Nephron (organoid): Measurements from ENCODE around the gene LHFPL2.

Experiments used
- H3K27ac Mint-ChIP-seq, 3 experiments: 2 replicates each; pipeline ENCODE4 v1.8.0; 2020; ENCODE audit warnings: mixed read lengths in 3 of 3, mild to moderate bottlenecking in 2 of 3, moderate library complexity in 1 of 3
- H3K27me3 Mint-ChIP-seq: 2 replicates; pipeline ENCODE4 v1.8.0; 2021; ENCODE audit warnings: low read depth, mild to moderate bottlenecking, moderate library complexity, mixed read lengths
- H3K36me3 Mint-ChIP-seq: 2 replicates; pipeline ENCODE4 v1.8.0; 2020; ENCODE audit warnings: low read depth, mixed read lengths
- H3K4me1 Mint-ChIP-seq: 2 replicates; pipeline ENCODE4 v1.8.0; 2020; ENCODE audit warnings: mixed read lengths
- H3K4me3 Mint-ChIP-seq, 3 experiments: 2 replicates each; pipeline ENCODE4 v1.8.0; 2020; ENCODE audit warnings: mild to moderate bottlenecking in 3 of 3, mixed read lengths in 3 of 3, moderate library complexity in 2 of 3
- H3K9me3 Mint-ChIP-seq: 2 replicates; pipeline ENCODE4 v1.8.0; 2020; ENCODE audit warnings: mixed read lengths
- TF ChIP-seq, protein P1 (sequence below), 3 experiments: fragments of 200-600 bp; sonication (generic); IDR thresholded peaks; one replicate each; pipeline ENCODE4 v1.5.0; 2021; ENCODE audit warnings: antibody characterized with exemption in 3 of 3; ENCODE audit not compliant: unreplicated experiment in 3 of 3

LHFPL2 gene

DNA sequence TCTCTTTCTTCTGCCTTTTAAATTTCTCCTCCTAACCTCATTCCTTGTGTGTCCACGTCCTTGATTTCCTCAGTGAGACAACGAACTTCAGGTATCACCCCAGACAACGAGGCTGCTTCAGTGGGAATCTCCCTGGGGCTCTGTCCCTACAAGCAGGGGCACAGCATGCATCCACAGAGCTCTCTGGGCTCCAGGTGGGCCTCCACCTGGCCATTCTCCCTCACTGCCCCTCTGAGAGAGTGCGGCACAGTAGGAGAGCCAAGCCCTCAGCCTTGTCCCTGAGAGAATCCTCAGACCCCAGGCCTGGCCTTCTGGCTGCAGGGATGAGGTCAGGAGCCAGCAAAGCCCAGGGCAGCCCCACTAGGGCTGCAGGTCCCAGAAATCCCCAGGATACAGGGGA, 105.3 kb downstream of the LHFPL2 start:
- Mint-ChIP-seq H3K4me1 (peaks cover 90% of the 10 kb centered on the region), H3K27ac (peak overlapping the region; percentile 5 to 98 (median 94)), H3K36me3 (peaks cover 11% of the 10 kb centered on the region), H3K4me3 (peak overlapping the region in 1 of 3 experiments; percentile 37), H3K9me3 (no peaks in the 10 kb centered on the region), H3K27me3 (no peaks in the 10 kb centered on the region)
- TF ChIP-seq, protein P1, sequence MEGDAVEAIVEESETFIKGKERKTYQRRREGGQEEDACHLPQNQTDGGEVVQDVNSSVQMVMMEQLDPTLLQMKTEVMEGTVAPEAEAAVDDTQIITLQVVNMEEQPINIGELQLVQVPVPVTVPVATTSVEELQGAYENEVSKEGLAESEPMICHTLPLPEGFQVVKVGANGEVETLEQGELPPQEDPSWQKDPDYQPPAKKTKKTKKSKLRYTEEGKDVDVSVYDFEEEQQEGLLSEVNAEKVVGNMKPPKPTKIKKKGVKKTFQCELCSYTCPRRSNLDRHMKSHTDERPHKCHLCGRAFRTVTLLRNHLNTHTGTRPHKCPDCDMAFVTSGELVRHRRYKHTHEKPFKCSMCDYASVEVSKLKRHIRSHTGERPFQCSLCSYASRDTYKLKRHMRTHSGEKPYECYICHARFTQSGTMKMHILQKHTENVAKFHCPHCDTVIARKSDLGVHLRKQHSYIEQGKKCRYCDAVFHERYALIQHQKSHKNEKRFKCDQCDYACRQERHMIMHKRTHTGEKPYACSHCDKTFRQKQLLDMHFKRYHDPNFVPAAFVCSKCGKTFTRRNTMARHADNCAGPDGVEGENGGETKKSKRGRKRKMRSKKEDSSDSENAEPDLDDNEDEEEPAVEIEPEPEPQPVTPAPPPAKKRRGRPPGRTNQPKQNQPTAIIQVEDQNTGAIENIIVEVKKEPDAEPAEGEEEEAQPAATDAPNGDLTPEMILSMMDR (IDR thresholded peaks at IDR 0.05; ENCODE audit: unreplicated experiment in 3 of 3): no peak

DNA sequence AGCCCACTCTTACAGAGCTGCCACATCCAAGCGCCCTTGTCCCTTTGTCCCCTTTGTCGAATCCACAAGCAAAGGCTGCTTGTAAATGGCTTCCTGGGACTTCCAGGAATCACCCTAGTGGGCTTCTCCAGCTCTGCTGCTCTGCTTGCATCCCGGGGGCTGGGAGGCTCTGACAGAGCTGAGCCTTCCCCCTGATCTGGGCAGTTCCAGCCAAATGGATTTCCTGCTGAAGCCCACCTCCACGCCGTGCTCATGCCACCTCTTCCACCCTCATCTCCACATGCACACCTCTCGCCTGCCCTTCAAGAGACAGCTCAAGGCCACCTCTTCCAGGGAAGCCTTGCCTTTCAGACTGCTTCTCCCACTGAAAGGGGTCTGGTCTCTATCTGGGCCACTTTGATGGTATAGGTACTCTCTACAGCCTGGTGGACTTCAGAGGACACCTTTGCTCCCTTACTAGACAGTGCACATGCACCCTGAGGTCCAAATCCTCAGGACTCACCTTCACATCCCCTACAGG, 106.2 kb downstream of the LHFPL2 start:
- Mint-ChIP-seq H3K4me3 (peak overlapping the region in 2 of 3 experiments; percentile 36 to 37), H3K36me3 (peaks cover 8% of the 10 kb centered on the region), H3K27ac (peak overlapping the region; percentile 91 to 98 (median 94)), H3K27me3 (no peaks in the 10 kb centered on the region), H3K9me3 (no peaks in the 10 kb centered on the region), H3K4me1 (peaks cover 89% of the 10 kb centered on the region)
- TF ChIP-seq, protein P1 (IDR thresholded peaks at IDR 0.05; ENCODE audit: unreplicated experiment in 3 of 3): no peak

DNA sequence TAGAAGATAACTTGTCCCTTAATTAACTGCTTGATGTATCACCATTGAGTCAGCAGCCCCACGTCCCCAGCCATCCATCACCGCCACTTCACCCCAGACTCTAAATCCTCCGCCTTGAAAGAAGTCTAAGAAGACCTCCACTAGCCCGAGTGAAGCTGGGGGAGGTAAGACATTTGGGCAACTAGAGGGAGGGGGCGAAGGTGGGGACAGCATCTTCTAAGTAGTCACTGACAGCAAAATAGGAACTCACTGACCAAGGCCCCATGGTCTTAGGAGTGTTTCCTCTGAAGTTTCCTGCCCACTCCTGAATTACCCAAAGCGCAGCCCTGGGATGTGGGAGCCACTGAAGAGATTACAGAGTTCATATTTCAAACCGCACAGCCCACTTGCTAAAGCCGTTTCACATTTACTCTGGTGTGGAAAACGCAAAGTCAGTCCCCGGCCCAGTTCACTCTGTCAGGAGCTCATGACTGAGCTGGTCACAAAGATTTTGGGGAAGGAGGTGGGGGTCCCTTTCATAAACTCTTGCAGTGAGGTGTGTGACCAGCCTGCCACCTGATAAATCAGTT, 107.4 kb downstream of the LHFPL2 start:
- Mint-ChIP-seq H3K4me3 (peak overlapping the region in 2 of 3 experiments; percentile 14 to 56), H3K36me3 (peaks cover 5% of the 10 kb centered on the region), H3K27ac (peak overlapping the region; percentile 91 to 98 (median 94)), H3K4me1 (peaks cover 92% of the 10 kb centered on the region), H3K9me3 (no peaks in the 10 kb centered on the region), H3K27me3 (no peaks in the 10 kb centered on the region)
- TF ChIP-seq, protein P1 (IDR thresholded peaks at IDR 0.05; ENCODE audit: unreplicated experiment in 3 of 3): no peak

DNA sequence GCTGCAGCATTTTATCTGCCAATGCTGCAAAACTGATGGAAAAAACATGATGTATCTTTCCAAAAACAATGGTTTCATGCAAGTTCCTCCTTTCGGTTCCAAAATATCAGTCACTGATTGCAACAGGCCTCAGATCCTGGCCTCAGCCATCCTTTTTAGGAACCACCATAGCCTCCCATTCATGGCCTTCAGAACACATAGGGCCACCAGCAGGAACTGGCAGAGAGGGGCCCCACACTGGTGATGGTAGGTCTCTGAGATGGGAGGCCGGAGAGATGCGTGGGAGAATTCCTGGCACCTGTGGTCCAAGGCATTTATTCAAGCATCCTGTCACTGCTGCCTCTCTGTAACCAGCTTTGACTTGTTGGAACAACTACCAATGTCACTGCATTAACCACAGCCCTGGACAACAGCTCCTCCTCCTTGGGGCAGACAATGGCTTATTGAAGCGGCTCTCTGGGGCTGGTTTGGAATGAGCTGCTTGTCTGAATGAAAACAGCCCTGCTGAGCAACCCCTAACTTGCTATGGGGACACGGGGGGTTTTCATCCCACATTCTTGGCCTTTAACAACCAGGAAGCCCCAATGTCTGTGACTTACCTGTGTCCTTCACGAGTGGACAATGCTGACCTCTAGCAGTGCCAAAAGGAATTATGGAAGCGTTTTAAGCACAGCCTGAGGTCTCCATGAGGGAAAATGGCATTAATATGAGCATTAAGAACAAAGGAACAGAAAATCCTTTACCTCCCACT, 108.1 kb downstream of the LHFPL2 start:
- peak overlapping the region; percentile 91 to 98 (median 94) for H3K27ac Mint-ChIP-seq
- peaks cover 86% of the 10 kb centered on the region for H3K4me1 Mint-ChIP-seq
- no peaks in the 10 kb centered on the region for H3K9me3 Mint-ChIP-seq
- peaks cover 5% of the 10 kb centered on the region for H3K36me3 Mint-ChIP-seq
- TF ChIP-seq, protein P1 (IDR thresholded peaks at IDR 0.05; ENCODE audit: unreplicated experiment in 3 of 3): no peak
- peak overlapping the region in 2 of 3 experiments; percentile 14 to 56 for H3K4me3 Mint-ChIP-seq
- H3K27me3 Mint-ChIP-seq: no peaks in the 10 kb centered on the region

DNA sequence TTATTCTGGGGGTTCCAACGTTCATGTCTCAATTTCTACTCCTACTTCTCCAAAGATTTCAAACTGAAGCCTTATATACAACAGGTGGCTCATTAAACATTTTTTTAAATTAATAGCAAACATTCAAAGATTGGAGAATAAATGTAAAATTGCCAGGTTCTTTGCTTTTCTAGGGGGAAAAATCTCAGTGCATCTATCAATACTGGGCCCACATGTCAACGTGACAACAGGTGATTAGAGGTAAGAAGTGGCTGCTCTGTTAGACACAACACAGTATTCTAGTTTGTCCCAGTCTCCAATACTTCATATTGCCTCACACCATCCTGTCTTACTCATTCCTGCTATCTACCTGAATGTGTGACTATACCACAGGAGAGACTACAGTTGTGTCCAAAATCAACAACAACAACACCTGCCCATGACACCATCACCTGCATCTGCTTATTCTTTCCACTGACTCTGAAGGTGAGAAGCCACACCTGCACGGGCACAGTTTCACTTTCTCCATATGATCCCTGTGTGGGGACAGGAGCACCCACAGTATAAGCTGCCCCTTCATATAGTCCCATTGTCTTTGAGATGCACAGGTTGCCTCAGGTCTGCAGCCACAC, 110.2 kb downstream of the LHFPL2 start:
- Mint-ChIP-seq H3K9me3 (no peaks in the 10 kb centered on the region), H3K4me3 (no peak overlapping the region), H3K27me3 (no peaks in the 10 kb centered on the region), H3K4me1 (peaks cover 81% of the 10 kb centered on the region), H3K27ac (peak overlapping the region; percentile 18 to 87 (median 82)), H3K36me3 (no peaks in the 10 kb centered on the region)
- TF ChIP-seq, protein P1 (IDR thresholded peaks at IDR 0.05; ENCODE audit: unreplicated experiment in 3 of 3): no peak
